NCI-H2171 (cell line): ENCODE results near the gene PTPN11.
A peak's percentile ranks its signal among the peaks of the same experiment; 100 is the strongest.
"Not testable (repeated sequence)": the region's sequence is repeated elsewhere in the genome, so short reads cannot be mapped to it uniquely, and the experiment has no call there.

ENCODE experiments used
- DNase-seq: peaks from one replicate; lab custom pipeline; 2025; lab: John Stamatoyannopoulos, UW

The PTPN11 gene

DNA sequence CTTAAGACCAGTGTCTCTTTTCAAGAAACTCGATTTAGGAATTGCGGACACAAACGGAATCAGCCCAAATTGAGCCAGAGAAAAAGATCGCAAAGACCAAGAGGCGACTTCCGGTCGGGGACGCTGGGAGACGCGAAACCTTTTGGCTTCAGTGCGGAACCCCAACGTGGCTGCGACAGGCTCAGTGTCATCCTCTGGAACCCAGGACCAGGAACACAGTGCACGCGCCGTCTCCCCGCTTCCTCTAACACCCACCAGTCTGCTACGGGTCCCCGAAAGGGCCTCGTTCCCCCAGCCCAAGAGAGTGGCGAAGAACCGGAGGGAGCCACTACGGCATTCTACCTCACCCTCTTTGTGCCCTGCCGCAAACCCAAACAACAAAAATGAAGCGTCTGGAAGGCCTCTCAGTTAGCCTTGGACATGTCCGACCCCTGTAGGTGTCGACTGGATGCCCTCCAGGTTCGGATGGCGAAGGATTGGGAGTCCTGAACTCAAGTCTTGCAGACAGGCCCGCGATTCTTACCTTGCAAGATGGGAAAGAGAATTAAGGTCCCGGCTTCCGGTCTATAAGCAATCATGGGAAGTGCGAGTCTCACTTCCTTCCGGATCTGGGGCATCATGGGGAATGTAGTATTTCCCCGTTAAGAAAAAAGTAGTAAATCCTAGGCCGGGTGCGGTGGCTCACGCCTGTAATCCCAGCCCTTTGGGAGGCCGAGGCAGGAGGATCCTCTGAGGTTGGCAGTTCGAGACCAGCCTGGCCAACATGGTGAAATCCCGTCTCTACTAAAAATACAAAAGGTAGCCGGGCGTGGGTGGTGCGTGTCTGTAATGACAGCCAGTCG is 9.5 kb upstream of the PTPN11 start, which contains the start of gene RPL6:
RPL6 (minus strand) TSS at position 542 of the 842 bp plus-strand sequence. CDS start 949 bp downstream, outside the sequence.
- DNase-seq, result peak; percentile 93

DNA sequence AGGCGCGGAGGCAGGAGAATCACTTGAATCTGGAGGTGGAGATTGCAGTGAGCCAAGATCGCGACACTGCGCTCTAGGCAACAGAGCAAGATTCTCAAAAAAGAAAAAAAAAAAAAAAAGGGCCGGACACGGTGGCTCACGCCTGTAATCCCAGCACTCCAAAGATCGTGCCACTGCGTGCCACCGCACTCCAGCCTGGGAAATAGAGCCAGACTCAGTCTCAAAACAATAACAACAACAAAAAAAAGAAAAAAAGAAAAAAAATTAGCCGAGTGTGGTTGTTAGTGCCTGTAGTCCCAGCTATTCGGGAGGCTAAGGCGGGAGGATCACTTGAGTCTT is 8.9 kb upstream of the PTPN11 start:
- no peak for DNase-seq

DNA sequence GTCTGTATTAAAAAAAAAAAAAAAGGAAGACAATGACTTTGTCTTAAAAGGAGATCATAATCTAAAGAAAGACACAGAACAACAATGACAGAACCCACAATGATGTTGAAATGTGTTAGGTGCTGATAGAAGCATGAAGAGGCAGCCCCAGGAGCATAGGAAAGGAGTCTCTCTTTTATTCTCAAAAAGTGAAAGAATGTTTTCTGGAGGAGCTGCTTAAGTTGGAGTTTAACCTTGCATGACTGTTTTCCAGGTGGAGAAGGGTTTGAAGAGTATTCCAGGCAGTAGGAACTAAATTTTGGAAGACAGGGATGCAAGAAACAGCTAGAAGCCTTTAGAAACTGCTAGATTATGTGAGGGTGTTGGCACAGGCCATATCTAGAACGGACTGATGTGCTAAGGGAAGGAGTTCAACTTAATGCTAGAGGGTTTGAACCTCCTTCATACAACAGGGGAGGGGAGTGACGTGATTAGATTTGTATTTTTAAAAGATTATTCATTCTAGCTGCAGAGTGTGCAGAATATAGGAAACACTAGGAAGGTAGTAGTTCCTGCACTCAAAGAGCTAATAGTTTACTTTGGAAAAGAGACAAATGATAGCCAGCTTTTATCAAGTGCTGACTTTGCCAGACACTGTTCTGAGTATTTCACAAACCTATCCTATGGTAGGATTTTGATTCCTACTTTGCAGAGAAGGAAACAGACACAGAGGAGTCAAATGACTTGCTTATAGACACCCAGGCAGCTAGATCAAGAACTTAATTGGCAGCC is 4.7 kb upstream of the PTPN11 start:
- no peak for DNase-seq

DNA sequence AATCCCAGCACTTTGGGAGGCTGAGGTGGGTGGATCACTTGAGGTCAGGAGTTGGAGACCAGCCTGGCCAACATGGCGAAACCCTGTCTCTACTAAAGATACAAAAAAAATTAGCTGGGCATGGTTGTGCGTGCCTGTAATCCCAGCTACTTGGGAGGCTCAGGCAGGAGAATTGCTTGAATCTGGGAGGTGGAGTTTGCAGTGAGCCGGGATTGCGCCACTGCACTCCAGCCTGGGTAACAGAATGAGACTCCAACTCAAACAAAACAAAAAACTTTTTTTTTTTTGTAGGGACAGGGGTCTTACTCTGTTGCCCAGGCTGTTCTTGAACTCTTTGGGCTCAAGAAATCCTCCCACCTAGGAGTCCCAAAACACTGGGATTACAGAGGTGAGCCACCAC is 3.3 kb upstream of the PTPN11 start:
- DNase-seq, result not testable (repeated sequence)

GRCh38 chr12:112418273-112418607 is 507 bp upstream of the PTPN11 start:
- no peak for DNase-seq

- DNase-seq, result no peak
Observed at GRCh38 chr12:112419297-112420133, 768 bp downstream of the PTPN11 start.

- DNase-seq, result no peak
Observed at GRCh38 chr12:112420740-112421139, 2.0 kb downstream of the PTPN11 start.

DNA sequence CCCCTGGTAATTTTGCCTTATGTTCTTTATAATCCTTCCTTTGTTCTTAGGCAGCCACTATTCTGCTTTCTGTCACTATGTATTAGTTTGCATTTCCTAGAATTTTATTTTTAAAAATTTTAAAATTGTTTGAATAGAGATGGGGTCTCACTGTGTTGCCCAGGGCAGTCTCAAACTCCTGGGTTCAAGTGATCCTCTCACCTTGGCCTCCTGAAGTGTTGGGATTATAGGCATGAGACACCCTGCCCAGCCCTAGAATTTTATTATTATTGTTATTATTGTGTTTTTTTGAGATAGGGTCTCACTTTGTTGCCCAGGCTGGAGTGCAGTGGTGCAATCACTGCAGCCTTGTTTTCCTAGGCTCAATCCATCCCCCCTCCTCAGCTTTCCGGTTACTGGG is 2.6 kb downstream of the PTPN11 start:
- DNase-seq, result no peak

GRCh38 chr12:112422531-112422930 is 3.8 kb downstream of the PTPN11 start:
- no peak for DNase-seq

DNA sequence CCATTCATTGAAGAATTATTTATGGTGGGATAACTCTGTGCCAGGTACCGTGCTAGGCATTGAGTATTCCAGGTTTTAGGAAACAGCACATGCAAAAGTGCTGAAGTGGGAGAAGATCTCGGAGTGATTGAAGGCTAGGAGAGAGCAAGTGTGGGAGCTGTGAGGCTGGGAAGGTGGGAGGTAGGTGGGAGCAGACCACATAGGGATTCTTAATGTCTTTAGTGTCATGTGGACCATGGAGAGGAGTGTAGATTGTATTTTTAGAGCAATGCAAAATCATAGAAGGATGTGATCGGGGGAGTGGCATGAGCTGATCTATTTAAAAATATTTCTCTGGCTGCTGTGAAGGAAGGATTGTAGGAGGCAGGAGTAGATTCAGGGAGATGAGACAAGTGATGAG is 5.4 kb downstream of the PTPN11 start:
- DNase-seq, result no peak

GRCh38 chr12:112425582-112426382 is 7.0 kb downstream of the PTPN11 start:
- DNase-seq, result no peak

- DNase-seq, result no peak
Observed at GRCh38 chr12:112427760-112428159, 9.0 kb downstream of the PTPN11 start.

GRCh38 chr12:112430929-112431328 is 12.2 kb downstream of the PTPN11 start:
- no peak for DNase-seq

DNA sequence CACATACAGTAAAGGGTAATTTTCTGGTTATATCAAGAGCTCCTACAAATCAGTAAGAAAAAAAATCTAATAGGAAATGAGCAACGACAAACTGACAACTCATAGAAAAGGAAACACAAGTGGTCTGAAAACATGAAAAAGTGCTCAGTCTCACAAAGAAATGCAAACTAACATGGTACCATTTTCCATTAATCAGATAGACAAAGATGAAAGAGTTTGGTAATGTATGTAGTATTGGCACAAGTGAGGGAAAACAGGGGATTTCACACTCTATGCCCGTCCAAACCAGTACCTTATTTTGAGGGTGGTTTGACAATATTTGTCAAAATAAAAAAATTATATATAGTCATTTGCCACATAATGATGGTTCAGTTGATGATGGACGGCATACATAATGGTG is 13.2 kb downstream of the PTPN11 start:
- DNase-seq, result no peak

GRCh38 chr12:112433551-112433950 is 14.8 kb downstream of the PTPN11 start:
- no peak for DNase-seq

GRCh38 chr12:112438645-112439044 is 19.9 kb downstream of the PTPN11 start:
- DNase-seq, result not testable (repeated sequence)

DNA sequence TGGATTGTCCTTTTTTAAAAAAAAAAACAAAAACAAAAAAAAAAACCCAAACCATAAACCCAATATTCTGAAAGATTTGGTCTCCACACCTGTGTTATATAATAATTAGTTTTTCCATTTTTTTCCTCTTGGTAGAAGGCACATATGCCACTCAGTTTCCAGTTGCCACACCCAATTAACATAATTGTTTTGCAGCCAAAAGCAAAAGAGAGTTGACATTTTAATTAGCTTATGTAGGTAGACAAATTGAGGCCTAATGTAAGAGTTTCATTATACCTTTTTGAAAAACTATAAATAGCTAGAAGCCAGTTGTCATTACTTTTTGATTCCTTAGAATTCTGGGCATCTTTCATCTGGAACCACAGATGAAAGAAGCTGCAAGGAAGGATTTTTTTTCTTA is 21.0 kb downstream of the PTPN11 start:
- DNase-seq, result peak; percentile 16

- DNase-seq, result not testable (repeated sequence)
Observed at GRCh38 chr12:112440653-112441052, 21.9 kb downstream of the PTPN11 start.

DNA sequence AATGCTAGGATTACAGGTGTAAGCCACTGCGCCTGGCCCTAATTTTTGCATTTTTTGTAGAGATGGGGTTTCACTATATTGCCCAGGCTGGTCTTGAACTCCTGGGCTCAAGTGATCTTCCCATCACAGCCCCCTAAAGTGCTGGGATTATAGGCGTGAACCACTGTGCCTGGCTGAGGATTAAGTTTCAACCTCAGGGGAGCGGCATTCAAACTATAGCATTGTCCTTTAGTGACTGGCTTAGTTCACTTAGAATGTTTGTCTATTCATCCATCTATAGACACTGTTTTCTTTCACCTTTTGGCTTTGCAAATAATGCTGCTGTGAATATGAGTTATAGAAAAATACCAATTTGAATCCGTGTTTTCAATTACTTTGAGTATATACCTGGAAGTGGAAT is 25.2 kb downstream of the PTPN11 start:
- DNase-seq, result no peak

DNA sequence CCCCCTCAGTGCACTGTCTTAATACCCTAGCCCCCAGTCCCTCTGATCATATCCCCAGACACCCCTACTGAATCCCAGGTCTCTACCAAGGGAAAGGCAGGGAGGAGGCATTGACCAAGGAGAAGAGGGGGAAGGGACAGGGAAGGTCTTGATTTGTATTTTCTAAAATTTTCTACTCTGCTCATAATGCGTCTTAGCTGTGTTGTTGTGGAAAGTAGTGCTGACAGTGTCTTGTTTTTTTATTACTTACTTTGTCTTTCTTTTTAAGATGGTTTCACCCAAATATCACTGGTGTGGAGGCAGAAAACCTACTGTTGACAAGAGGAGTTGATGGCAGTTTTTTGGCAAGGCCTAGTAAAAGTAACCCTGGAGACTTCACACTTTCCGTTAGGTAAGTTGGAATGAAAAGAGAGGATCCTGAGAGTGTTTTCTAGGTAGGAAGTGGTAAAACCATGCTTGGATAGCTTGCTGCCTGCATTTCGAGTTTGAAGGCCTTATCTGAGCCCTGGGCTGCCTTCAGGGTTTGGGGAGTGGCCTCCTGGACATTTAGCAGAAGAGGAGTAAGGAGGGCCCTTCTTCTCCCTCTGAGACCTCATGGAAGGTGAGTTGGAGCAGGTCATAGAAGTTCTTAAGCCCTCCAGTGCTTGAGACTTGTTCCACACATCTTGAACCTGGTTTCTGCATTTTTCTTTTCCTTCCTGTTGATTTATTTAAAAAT is 27.4 kb downstream of the PTPN11 start:
- no peak for DNase-seq

DNA sequence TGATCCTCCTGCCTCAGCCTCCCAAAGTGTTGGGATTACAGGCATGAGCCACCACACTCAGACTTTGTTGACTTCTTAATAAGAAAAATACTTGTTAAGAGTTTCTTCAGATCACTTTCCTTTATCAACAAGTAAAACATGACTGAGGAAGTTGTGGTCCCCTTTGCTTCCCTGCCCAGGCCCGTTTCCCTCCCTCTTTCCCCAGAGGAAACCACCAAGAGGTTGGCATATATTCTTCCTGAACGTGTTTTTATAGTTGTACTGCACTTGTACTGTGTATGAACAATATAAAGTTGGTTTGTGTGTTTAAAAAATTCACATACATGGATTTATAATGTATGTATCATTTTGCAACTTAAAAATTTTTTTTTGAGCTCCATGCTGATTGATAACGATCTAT is 28.4 kb downstream of the PTPN11 start:
- no peak for DNase-seq
